Mucosa of stomach (tissue), 1 donor: ENCODE results near the gene MIOX.

Source experiments
- H3K27me3 ChIP-seq: one replicate; pipeline ENCODE4 v1.7.0; 2013; ENCODE audit warnings: mild to moderate bottlenecking, low read length; ENCODE audit not compliant: control insufficient read depth, insufficient read depth
- H3K36me3 ChIP-seq: one replicate; pipeline ENCODE4 v1.7.0; 2013; ENCODE audit warnings: low read length; ENCODE audit not compliant: control insufficient read depth, insufficient read depth
- H3K4me1 ChIP-seq: one replicate; pipeline ENCODE4 v1.7.0; 2013; ENCODE audit warnings: mild to moderate bottlenecking, low read length; ENCODE audit not compliant: control insufficient read depth, insufficient read depth
- H3K4me3 ChIP-seq: one replicate; pipeline ENCODE4 v1.7.0; 2013; ENCODE audit warnings: low read length
- H3K9ac ChIP-seq: one replicate; pipeline ENCODE4 v1.7.0; 2013; ENCODE audit warnings: mild to moderate bottlenecking, low read length, moderate library complexity
- H3K9me3 ChIP-seq: one replicate; pipeline ENCODE4 v1.7.0; 2013; ENCODE audit warnings: mild to moderate bottlenecking, low read length, moderate library complexity; ENCODE audit not compliant: control insufficient read depth
- donor health status: Pancreatic carcinoma.

The MIOX gene

DNA sequence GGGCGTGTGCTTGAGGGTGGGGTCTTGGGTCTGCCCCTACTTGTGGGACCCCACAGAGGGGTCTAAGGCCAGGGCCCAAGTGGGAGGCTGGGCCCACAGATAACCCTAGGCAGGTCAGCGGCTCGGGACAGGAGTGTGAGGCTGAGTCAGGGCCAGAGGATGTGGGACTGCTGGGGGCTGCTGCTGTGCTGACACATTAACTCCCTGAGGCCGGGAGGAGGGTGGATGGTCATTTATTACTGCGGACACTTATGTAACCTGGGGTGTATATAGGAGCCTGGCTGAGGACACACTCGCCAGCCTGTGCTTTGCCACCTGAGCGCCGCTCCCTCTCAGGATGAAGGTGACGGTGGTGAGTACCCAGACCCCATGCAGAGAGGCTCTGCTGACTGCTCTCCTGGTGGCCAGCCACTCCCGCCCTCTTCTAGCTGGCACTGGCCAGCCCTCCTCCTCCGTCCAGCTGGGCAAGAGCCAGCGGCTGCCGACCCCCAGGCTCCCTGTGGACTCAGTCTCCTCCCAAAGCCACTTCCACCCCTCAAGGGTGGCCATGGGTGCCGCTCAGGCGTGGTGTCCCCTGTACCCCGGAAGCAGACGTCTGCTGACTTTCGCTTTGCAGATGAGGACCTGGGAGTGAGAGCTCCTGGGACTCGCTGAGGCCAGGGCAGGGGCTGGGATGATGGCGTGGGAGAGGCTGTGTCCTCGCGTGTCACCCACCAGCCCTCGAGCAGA lies at the start of gene MIOX:
MIOX (plus strand) TSS at position 299 of the 729 bp plus-strand sequence; CDS start at position 338, 39 bp downstream.
- H3K9me3 ChIP-seq: no peaks in the 10 kb centered on the region
- no peak within 1 kb of the TSS for H3K9ac ChIP-seq
- H3K4me1 ChIP-seq: peaks cover 28% of the 10 kb centered on the region
- no peaks in the 10 kb centered on the region for H3K36me3 ChIP-seq
- peaks cover 26% of the 10 kb centered on the region for H3K27me3 ChIP-seq
- H3K4me3 ChIP-seq: no peak within 1 kb of the TSS

- Histone ChIP-seq H3K27me3 (no peaks in the 10 kb centered on the region), H3K36me3 (peaks cover 10% of the 10 kb centered on the region), H3K9ac (no peak overlapping the region), H3K4me1 (no peaks in the 10 kb centered on the region), H3K9me3 (no peaks in the 10 kb centered on the region), H3K4me3 (no peak overlapping the region)
These were observed 49.0 kb upstream of the MIOX start for GRCh38 chr22:50437511-50438304.

DNA sequence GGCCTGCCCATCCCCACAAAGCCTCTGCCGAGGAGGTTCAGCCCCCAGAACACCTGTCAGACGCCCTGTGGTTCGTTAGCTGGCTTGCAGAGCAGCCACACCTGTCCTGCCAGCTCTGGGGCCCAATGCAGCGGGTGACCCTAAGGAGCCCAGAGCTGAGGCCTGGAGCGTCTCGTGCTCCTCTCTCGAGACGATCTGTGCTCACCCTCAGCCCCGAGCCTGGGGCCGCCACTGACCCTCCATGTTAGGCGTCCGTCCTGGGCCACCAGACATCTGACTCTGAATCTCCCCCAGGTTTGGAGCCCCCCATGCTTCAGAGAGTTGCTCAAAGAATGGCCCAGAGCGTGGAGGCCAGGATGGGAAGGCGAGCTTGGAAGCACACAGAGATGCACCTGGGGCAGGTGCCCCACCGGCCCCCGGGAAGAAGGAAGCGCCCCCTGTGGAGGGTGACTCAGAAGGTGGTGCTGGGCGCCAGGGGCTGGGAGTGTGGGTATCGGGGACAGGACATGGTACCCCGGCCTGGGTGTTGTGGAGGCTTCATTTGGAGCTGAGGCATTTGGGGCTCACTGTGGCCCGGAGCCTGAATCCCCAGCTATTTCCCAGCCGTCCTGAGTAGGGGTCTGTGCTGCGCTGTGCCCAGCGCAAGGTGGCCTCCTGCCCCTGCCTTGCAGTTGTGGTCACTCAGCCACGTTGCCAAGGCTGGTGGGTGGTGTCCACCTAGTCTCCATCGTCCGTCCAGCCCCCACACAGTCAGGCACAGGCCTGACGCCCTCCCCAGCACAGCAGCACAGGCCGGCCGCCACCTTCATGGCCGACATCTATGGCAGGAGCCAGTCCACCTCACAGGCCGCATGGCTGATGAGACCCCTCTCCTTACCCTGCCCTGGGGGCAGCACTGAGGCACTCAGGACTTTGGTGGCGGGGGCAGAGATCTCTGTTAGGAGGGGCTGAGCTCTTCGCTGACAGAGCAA lies 48.1 kb upstream of the MIOX start:
- H3K9ac ChIP-seq: no peak overlapping the region
- H3K27me3 ChIP-seq: no peaks in the 10 kb centered on the region
- peaks cover 10% of the 10 kb centered on the region for H3K36me3 ChIP-seq
- H3K9me3 ChIP-seq: no peaks in the 10 kb centered on the region
- H3K4me3 ChIP-seq: no peak overlapping the region
- H3K4me1 ChIP-seq: no peaks in the 10 kb centered on the region

DNA sequence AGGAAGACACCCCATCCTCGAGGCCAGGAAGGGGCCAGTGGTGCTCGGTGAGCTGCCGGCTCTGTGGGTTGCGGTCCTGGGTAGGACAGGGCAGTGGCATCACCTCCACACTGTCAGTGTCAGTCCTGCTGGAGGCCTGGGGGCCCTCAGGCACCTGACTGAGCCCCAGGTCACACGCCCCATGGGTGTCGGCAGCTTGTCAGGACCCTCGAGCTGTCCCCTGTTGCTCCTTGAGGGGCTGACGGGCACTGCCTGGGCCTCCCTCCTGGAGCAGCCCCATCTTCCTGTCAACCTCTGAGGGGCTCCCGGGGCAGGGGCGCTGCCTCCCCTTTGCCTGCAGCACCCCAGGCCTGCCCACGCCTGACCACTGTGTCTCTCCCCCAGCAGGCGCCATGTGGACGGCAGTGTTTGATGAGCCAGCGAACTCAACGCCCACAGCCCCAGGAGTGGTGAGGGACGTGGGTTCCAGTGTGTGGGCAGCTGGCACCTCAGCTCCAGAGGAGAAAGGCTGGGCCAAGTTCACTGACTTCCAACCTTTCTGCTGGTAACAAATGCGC lies 47.3 kb upstream of the MIOX start:
- no peaks in the 10 kb centered on the region for H3K27me3 ChIP-seq
- H3K9ac ChIP-seq: no peak overlapping the region
- no peaks in the 10 kb centered on the region for H3K4me1 ChIP-seq
- H3K4me3 ChIP-seq: no peak overlapping the region
- H3K36me3 ChIP-seq: peaks cover 10% of the 10 kb centered on the region
- H3K9me3 ChIP-seq: no peaks in the 10 kb centered on the region

- H3K36me3 ChIP-seq: peaks cover 10% of the 10 kb centered on the region
- no peak overlapping the region for H3K4me3 ChIP-seq
- no peaks in the 10 kb centered on the region for H3K27me3 ChIP-seq
- H3K9me3 ChIP-seq: no peaks in the 10 kb centered on the region
- H3K9ac ChIP-seq: no peak overlapping the region
- peaks cover 4% of the 10 kb centered on the region for H3K4me1 ChIP-seq
These were observed 46.8 kb upstream of the MIOX start for GRCh38 chr22:50439871-50440331.

- no peak overlapping the region for H3K9ac ChIP-seq
- H3K27me3 ChIP-seq: no peaks in the 10 kb centered on the region
- peaks cover 12% of the 10 kb centered on the region for H3K4me1 ChIP-seq
- no peak overlapping the region for H3K4me3 ChIP-seq
- peaks cover 10% of the 10 kb centered on the region for H3K36me3 ChIP-seq
- H3K9me3 ChIP-seq: no peaks in the 10 kb centered on the region
These were observed 46.0 kb upstream of the MIOX start for GRCh38 chr22:50440544-50441249.

GRCh38 chr22:50441428-50441993 lies 45.1 kb upstream of the MIOX start:
- Histone ChIP-seq H3K27me3 (no peaks in the 10 kb centered on the region), H3K4me1 (peaks cover 16% of the 10 kb centered on the region), H3K36me3 (peaks cover 10% of the 10 kb centered on the region), H3K9ac (no peak overlapping the region), H3K4me3 (no peak overlapping the region), H3K9me3 (no peaks in the 10 kb centered on the region)

GRCh38 chr22:50443197-50443596 lies 43.5 kb upstream of the MIOX start:
- Histone ChIP-seq H3K4me1 (peaks cover 31% of the 10 kb centered on the region), H3K9ac (no peak overlapping the region), H3K9me3 (no peaks in the 10 kb centered on the region), H3K36me3 (peaks cover 7% of the 10 kb centered on the region), H3K4me3 (no peak overlapping the region), H3K27me3 (no peaks in the 10 kb centered on the region)

- no peaks in the 10 kb centered on the region for H3K36me3 ChIP-seq
- H3K4me3 ChIP-seq: no peak overlapping the region
- no peaks in the 10 kb centered on the region for H3K27me3 ChIP-seq
- H3K9me3 ChIP-seq: no peaks in the 10 kb centered on the region
- H3K9ac ChIP-seq: no peak overlapping the region
- H3K4me1 ChIP-seq: peaks cover 36% of the 10 kb centered on the region
These were observed 42.6 kb upstream of the MIOX start for GRCh38 chr22:50443801-50444625.

- H3K27me3 ChIP-seq: no peaks in the 10 kb centered on the region
- no peak overlapping the region for H3K9ac ChIP-seq
- no peaks in the 10 kb centered on the region for H3K9me3 ChIP-seq
- H3K4me1 ChIP-seq: peaks cover 36% of the 10 kb centered on the region
- no peak overlapping the region for H3K4me3 ChIP-seq
- peaks cover 2% of the 10 kb centered on the region for H3K36me3 ChIP-seq
These were observed 42.0 kb upstream of the MIOX start for GRCh38 chr22:50444663-50445062.
